ENCODE data around the gene ELMOD3.
A peak's percentile ranks its signal among the peaks of the same experiment; 100 is the strongest.
"Not testable (repeated sequence)": the region's sequence is repeated elsewhere in the genome, so short reads cannot be mapped to it uniquely, and the experiment has no call there.

The ELMOD3 gene

GRCh38 chr2:85427300-85427835 is 72.8 kb downstream of the ELMOD3 start:
- DNase-seq (ENCODE audit: low read depth in 2 of 2): no peak

GRCh38 chr2:85428343-85428881 is 73.8 kb downstream of the ELMOD3 start:
- DNase-seq (ENCODE audit: low read depth in 2 of 2): no peak

GRCh38 chr2:85429213-85429923 is 74.8 kb downstream of the ELMOD3 start:
- no peak for DNase-seq (ENCODE audit: low read depth in 2 of 2)

GRCh38 chr2:85429924-85430289 is 75.3 kb downstream of the ELMOD3 start:
- no peak for DNase-seq (ENCODE audit: low read depth in 2 of 2)

- DNase-seq (ENCODE audit: low read depth in 2 of 2): no peak
These were observed 76.4 kb downstream of the ELMOD3 start for GRCh38 chr2:85430752-85431569.

- DNase-seq (ENCODE audit: low read depth in 2 of 2): no peak
These were observed 77.1 kb downstream of the ELMOD3 start for GRCh38 chr2:85431570-85432205.

- no peak for DNase-seq (ENCODE audit: low read depth in 2 of 2)
These were observed 79.0 kb downstream of the ELMOD3 start for GRCh38 chr2:85433511-85434089.

- DNase-seq (ENCODE audit: low read depth in 2 of 2): no peak
These were observed 80.1 kb downstream of the ELMOD3 start for GRCh38 chr2:85434696-85435095.

- no peak for DNase-seq (ENCODE audit: low read depth in 2 of 2)
These were observed 80.8 kb downstream of the ELMOD3 start for GRCh38 chr2:85435220-85435958.

GRCh38 chr2:85435981-85436835 is 81.6 kb downstream of the ELMOD3 start:
- no peak for DNase-seq (ENCODE audit: low read depth in 2 of 2)

- DNase-seq (ENCODE audit: low read depth in 2 of 2): no peak
These were observed 82.4 kb downstream of the ELMOD3 start for GRCh38 chr2:85436836-85437487.

- peak; percentile 60 to 65 for DNase-seq (ENCODE audit: low read depth in 2 of 2)
These were observed 83.1 kb downstream of the ELMOD3 start for GRCh38 chr2:85437488-85438200.

GRCh38 chr2:85438201-85439024 is 83.8 kb downstream of the ELMOD3 start:
- no peak for DNase-seq (ENCODE audit: low read depth in 2 of 2)

GRCh38 chr2:85439025-85439472 is 84.5 kb downstream of the ELMOD3 start:
- DNase-seq (ENCODE audit: low read depth in 2 of 2): no peak

- DNase-seq (ENCODE audit: low read depth in 2 of 2): not testable (repeated sequence)
These were observed 85.0 kb downstream of the ELMOD3 start for GRCh38 chr2:85439569-85439968.

GRCh38 chr2:85439986-85440385 is 85.4 kb downstream of the ELMOD3 start:
- no peak for DNase-seq (ENCODE audit: low read depth in 2 of 2)

- DNase-seq (ENCODE audit: low read depth in 2 of 2): no peak
These were observed 86.2 kb downstream of the ELMOD3 start for GRCh38 chr2:85440729-85441128.

All from stimulated activated CD4-positive, alpha-beta T cell treated with anti-CD3 and anti-CD28 coated beads, Interleukin-4, amount 100 ng/mL, for 48 hours (primary cell).